SHP77 treated with DMSO at 0.1 percent for 48 hours (cell line): Measurements from ENCODE around the gene CBLL2.
A peak's percentile ranks its signal among the peaks of the same experiment; 100 is the strongest.
"Not testable (repeated sequence)": the region's sequence is repeated elsewhere in the genome, so short reads cannot be mapped to it uniquely, and the experiment has no call there.

Source experiments
- DNase-seq: peaks from one replicate; lab custom pipeline; 2025; lab: John Stamatoyannopoulos, UW

The CBLL2 gene, protein sequence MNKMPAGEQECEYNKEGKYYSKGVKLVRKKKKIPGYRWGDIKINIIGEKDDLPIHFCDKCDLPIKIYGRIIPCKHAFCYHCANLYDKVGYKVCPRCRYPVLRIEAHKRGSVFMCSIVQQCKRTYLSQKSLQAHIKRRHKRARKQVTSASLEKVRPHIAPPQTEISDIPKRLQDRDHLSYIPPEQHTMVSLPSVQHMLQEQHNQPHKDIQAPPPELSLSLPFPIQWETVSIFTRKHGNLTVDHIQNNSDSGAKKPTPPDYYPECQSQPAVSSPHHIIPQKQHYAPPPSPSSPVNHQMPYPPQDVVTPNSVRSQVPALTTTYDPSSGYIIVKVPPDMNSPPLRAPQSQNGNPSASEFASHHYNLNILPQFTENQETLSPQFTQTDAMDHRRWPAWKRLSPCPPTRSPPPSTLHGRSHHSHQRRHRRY

DNA sequence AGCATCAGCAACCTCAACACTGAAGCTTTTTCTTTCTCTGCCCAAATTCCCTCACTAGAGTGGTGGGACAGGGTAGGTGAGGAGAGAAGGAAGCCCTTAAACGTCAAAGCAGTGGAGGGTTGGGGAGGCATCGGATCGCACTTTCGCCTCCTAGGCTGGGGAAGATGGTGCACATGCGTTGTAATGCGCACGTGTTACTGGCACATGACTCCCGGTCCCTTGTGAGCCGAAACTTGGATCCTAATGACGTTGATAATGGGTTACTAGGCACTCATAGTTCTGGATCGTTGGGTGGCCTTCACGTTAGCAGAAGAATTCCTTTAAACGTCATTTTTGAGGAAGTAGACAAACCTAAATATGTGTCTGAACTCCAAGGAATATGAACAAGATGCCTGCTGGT lies at the start of gene CBLL2:
Gene CBLL2, plus strand, starts transcription at position 301 of the 400 bp plus-strand sequence. Its CDS starts 79 bp downstream, at position 380.
- DNase-seq, result no peak

DNA sequence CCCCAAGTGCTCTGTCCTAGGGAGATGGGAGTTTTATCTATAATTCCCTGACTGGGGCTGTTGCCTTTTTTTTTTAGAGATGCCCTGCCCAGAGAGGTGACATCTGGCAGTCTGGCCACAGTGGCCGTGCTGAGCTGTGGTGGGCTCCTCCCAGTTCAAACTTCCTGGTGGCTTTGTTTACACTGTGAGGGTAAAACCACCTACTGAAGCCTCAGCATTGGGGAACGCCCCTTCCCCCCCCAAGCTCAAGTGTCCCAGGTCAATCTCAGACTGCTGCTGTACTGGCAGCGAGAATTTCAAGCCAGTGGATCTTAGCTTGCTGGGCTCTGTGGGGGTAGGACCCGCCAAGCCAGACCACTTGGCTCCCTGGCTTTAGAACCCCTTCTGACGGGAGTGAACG lies 38.3 kb upstream of the CBLL2 start:
- DNase-seq, result no peak

DNA sequence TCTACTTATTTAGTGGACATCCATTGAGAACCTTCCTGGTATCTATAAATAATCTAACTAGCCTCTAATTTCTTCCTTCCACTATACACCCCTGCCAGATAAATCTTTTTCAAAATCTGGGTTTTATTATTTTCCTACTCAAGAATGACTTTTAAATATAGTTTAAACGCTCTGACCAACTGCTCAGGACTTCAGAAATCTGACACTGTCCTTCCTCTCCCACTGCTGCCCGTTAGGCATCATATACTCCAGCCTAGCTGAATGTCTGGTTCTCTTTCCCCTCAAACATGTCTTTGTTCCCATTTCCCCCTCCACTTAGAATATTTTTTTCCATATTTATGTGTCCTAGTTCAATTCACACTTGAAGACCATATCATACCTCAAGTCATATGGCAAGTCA lies 35.2 kb upstream of the CBLL2 start:
- no peak for DNase-seq

DNA sequence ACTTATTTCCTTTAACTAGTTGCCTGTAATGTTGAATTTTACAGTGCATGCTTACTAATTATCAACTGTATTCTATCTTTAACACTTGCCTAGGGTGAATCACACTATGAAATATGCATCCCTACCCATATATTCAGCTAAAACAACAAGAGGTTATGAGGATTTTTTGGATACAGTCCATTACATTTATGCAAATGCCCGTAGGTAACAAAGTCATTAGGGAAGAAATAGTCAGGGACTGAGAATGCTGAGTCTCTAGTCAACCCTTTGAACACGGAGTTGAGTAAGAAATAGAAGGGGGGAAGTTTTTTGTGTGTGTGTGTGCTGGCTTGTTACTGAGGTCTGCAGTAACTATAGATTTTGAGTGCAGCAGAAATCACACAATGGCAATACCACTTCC lies 26.1 kb upstream of the CBLL2 start:
- DNase-seq, result no peak

DNA sequence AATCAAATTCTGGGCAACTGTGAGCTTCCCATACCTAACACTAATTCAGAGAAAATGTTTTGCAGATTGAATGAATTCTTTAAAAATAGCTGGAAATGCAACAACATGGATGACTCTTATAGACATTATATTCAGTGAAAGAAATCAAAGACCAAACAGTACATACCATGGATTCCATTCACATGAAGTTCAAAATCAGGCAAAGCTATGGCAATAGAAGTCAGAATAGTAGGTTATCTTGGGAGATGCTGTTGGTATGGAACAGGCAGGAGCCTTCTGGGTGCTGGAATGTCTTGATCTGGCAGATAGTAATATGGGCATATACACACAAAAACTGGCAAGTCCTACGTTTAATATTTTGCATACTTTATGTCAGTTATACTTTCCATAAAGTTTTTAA lies 25.5 kb upstream of the CBLL2 start:
- no peak for DNase-seq

DNA sequence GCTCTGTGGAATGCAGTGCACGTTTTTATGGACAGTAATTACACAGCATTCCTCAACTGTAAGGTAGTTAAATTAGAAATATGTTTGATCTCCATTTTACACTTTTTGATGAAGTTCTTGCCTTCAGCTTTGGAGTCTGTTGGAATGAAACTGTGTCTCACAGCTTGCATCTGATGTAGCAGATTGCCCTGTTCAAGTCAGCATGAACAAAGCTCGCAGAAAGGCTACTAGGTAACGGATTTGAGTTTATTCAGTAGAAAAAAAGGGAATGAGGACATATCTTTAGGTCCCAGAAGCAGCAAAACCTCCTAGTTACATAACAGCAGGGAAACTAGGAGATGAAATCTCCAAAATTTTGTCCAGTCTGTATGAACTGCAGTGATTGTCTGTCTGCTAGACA lies 24.3 kb upstream of the CBLL2 start:
- DNase-seq, result no peak

DNA sequence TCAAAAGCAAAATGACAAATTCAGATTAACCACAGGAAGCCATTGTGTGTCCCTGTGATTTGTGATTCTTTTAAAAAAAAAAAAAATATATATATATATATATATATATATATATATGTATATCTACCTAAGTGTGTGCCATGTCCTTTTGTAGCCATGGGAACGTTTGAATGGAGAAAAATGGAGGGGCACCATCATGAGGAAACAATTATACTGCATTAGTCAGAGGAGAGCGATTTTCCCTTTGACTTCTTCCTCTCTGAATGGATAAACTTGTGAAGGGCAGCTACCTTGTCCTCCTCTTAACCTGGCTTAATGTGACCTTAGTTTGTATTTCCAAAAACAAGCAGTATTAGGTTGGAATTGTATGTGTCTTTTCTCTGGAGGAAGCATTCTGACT lies 23.3 kb upstream of the CBLL2 start:
- no peak for DNase-seq

DNA sequence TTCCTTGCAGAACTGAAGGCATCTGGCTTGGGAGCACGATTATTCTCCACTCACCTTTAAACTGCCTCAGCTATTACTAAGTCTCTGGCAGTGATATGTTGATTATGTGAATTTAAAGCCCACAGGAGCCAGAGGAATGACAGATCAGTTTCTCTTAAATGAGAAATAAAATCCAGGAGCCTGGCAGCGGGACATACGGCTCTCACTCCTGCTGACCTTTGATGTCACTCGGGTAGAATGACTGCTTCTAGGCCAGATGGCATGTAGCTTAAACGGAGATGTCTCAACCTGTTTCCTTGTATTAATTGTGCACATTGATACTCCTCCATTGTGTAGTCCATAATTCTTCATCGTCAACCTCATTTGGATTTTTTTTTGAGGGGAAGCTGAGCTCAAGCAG lies 4.0 kb upstream of the CBLL2 start:
- DNase-seq, result no peak

DNA sequence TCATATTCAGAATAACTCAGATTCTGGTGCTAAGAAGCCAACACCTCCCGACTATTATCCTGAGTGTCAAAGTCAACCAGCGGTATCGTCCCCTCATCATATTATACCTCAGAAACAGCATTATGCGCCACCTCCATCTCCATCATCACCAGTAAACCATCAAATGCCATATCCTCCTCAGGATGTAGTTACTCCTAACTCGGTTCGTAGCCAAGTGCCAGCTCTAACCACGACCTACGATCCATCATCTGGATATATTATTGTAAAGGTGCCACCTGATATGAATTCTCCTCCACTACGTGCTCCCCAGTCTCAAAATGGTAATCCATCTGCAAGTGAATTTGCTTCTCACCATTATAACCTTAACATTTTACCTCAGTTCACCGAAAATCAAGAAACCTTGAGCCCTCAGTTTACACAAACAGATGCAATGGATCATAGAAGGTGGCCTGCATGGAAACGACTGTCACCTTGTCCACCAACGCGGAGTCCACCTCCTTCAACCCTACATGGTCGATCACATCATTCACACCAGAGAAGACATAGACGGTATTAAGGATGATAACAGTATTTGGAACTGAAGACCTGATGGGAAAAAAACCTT lies 1.1 kb downstream of the CBLL2 start:
- DNase-seq, result no peak

DNA sequence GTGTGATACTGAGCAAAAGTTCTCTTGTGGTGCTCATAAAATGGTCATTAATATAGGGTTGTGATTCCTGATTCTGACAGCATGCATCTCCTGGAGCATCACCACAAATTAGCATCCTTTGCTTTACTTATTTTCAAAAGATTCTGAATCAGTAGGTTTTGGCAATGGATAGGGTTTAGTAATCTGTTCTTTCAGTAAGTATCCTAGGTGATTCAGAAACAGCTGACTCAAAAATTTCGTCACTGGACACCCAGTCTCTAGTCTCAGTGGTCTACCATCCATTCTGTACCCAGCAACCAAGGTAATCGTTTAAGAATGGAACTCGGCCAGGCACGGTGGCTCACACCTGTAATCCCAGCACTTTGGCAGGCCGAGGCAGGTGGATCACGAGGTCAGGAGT lies 4.1 kb downstream of the CBLL2 start:
- DNase-seq, result no peak

DNA sequence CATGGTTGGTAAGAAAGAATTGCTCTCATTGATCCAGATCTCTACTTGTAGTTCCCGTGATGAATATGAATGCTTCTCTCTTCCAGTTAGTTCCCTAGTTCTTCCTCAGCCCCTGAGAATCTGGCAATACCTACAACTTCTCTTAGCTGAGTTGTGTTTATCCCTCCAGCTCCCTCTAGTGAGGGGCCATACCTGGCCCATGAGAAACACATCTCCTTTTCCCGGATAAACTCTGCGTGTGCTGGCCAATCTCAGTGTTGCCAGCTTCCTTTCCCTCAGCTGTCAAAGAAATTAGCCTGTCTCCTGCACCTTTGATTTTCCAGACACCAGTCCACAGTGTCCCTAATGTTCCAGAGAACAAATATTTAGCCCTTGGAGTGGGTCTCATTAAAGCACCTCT lies 5.7 kb downstream of the CBLL2 start:
- DNase-seq, result no peak

DNA sequence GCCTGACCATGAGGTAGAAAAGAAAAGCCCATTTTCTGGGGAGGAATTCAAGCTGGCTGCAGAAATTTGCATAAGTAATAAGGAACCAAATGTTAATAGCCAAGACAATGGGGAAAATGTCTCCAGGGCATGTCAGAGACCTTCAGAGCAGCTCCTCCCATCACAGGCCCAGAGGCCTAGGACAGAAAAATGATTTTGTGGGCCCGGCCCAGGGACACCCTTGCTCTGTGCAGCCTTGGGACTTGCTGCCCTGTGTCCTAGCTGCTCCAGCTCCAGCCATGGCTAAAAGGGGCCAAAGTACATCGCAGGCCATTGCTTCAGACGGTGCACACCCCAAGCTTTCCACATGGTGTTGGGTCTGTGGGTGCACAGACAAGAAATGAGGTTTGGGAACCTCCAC lies 16.5 kb downstream of the CBLL2 start:
- not testable (repeated sequence) for DNase-seq

DNA sequence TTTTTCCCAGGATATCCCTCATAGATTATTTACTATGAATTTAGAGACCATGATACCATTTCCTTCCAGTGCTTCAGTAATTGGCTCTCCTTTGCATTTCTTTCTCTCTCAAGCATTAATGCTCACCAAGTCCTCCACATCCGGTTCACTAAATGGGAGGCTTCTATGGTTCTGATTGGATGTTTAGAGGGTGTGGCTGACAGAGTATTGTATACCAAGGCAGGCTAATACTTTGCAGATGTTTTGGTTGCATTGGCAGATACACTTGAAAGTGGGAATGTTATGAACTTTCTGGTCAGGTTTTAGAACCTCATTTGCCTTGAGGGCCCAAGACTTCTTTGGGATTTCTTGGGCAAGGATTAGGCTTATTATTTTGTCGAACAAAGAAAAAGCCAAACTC lies 24.2 kb downstream of the CBLL2 start:
- no peak for DNase-seq

DNA sequence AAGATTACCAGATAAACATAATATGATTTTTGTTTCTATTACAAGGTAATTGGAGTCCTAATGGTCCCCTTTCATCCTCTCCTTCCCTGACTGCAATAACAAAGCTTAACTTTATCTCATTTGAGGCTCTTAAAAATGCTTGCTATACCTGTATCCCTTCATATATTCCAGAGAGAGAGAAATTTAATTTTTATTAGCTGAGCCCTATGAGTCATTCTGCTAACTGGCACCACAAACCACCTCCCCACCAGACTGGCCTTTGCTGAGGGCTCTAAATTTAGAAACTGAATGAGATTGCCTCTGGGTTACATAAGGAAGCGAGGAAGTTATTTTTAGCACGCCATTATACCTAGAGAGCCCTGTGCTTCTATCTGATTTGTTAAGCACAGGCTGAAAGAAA lies 27.4 kb downstream of the CBLL2 start:
- peak; percentile 26 for DNase-seq

DNA sequence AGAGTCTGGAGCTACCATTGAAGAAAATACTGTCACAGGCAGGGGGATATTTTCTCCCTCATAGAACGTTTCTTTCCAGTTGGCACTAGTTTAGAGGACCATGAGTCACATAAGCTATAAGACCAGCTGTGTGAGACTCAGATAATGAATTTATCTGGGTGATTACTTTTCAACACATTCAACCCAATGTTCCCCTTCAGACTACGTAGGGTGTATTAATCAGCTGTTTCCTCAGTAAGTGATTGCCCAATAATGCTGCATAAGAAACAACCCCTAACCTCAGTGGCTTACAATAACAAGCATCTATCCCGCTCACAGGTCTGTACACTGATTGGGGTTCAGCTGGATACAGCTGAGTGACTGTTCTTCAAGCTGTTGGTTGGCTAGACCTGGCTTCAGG lies 38.1 kb downstream of the CBLL2 start:
- DNase-seq, result no peak

DNA sequence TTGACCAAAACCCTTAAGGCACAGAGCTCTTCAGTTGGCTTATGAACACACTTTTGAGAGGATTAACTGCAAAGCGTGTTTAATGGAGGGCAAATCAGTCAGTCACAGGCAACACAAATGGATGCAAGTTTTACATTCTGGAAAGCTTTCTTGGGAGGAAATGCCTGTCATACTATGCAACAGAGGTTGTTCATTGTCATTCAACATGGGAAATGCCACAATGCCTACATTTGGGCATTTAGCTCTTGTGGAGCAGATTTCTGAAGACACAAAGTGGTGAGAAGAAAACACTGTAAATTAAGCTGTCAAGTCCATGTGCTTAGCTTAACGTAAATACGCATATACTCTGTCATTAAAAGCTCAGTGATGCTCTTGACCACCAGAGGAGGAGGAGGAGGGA lies 41.1 kb downstream of the CBLL2 start:
- DNase-seq, result no peak

DNA sequence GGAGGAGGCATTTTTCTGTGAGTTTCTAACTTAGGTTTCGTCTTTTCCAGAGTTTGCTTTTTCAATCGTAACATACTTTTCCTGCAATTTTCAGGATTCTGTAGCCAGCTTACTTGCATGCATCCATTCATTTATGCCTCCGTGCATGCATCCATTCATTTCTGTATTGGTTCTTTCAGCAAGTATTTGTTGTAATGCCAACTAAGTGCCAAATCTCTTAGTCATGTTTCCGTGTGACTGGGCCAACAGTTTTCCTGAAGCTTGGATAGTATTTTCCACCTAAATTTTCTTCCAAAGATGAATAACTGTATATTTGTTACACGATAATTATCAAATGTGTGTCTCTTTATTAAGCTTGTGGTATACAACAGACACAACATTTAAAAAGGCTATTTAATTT lies 41.5 kb downstream of the CBLL2 start:
- DNase-seq, result no peak

DNA sequence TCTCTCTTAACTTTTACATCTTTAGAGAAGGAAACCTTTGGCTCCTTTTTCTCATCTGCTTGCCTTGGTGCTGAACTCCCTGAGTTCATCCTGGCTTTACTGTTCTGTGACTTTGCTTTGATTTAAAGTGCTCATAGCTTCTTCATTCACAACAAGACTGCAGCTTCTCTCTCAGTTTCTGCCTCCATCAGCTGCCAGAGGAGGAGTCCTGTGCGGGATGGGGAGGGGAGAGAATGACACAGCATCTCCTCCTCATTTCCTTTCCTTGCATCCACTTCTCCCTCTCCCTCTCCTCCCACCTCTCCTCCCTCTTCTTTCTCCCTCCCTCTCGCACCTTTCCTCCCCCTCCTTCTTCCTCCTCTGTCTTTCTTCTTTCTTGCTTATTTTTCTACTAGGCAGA lies 42.0 kb downstream of the CBLL2 start:
- DNase-seq, result no peak

DNA sequence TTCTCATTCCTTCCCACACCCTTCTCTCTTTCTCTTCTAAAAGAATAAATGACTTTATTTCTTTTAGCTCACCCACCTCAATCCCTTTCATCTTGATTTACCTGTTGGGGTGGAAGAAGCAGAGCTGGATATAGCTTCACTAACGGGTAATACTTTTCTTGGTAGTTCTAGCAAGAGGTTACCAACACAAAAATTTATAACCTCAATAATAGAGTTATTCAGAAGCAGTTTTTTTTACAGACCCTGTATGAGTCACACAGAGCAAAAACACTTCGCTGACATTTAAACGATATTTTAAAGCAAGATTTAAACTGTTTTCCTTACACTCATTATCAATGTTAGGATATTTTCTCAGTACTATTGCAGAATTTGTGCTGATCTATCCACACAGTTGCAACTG lies 42.4 kb downstream of the CBLL2 start:
- DNase-seq, result no peak

DNA sequence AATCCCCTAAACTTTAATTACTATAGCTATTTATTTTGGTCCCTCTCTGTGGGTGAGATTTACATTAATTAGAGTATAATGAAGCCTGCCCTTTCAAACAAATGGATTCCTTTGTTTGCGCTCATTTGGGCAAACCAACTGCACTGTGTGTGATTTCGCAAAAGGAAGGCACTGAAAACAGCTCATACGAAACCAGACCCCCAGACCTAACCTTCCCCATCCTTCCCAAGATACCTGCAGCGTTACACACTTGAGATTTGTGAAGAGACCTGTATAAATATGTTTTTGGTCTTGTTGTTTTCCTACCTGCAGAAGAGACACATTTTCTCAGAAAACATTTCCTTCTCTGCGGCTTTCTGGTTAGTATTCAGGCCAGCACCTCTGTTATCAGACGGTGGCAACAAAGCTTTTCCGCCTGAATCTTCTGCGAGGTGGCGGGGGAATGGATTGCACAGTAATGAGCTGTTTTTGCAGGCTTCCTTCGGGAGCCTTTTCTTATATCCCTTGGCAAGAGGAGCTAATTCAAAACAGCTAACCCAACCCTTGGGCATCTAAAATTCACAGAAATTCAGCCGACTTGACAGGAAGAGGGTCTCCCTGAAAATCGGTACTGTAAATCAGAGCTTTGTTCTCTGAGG lies 47.6 kb downstream of the CBLL2 start:
- DNase-seq, result no peak

DNA sequence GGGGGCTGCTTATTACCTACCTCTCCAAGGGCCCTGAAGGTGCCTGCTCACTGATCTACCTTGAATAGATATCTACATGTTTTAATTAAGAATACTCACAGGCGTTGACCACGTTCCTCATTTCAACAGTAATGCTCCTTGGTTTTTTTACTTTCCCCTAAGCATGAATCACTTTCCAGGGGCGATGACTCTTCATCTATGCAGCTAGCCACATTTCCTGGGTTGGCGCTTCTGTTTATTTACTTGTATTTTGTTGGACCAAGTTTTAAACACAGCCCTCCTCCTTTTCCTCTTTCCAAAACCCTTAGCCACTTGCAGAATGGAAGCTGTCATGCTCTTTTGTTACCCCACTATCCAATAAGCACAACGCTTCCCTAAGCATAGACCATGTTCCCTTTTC lies 50.8 kb downstream of the CBLL2 start:
- DNase-seq, result no peak
